Measurements from ENCODE around the gene HOXB3.

The HOXB3 gene

GRCh38 chr17:48586355-48587258 is 3.4 kb downstream of the HOXB3 start:
- Histone ChIP-seq H3K27ac (ENCODE audit: low read depth, low read length, poor library complexity, severe bottlenecking) (no peak overlapping the region), H3F3A (ENCODE audit: insufficient read depth, low read length) (no peaks in the 10 kb centered on the region), H3K36me3 (ENCODE audit: insufficient read depth, low read length) (no peaks in the 10 kb centered on the region), H3K4me2 (ENCODE audit: low read length) (no peak overlapping the region), H3K4me3 (ENCODE audit: low read depth, low read length, poor library complexity, severe bottlenecking) (no peak overlapping the region), H3K4me1 (ENCODE audit: insufficient read depth, low read length, severe bottlenecking) (peaks cover 7% of the 10 kb centered on the region), H3K9ac (ENCODE audit: low read length) (no peak overlapping the region), H4K20me1 (ENCODE audit: insufficient read depth, low read length) (no peaks in the 10 kb centered on the region), H3K9me2 (ENCODE audit: low read depth, low read length) (no peaks in the 10 kb centered on the region), H2AFZ (ENCODE audit: low read length) (no peak overlapping the region), H3K27me3 (ENCODE audit: insufficient read depth, low read length) (0 out of 2 replicates have a peak, but pooled peaks cover under 1% of the 10 kb centered on the region), H3K79me2 (ENCODE audit: insufficient read depth, low read length) (no peaks in the 10 kb centered on the region), H3K9me3 (ENCODE audit: low read length) (no peaks in the 10 kb centered on the region)
- TF ChIP-seq EZH2 (IDR thresholded peaks at IDR 0.05; ENCODE audit: borderline replicate concordance, low read length) (no peak), CTCF (IDR thresholded peaks at IDR 0.05; ENCODE audit: low read length) (no peak)

GRCh38 chr17:48584223-48584741 is 5.8 kb downstream of the HOXB3 start:
- Histone ChIP-seq H3F3A (ENCODE audit: insufficient read depth, low read length) (no peaks in the 10 kb centered on the region), H4K20me1 (ENCODE audit: insufficient read depth, low read length) (no peaks in the 10 kb centered on the region), H3K4me2 (ENCODE audit: low read length) (no peak overlapping the region), H2AFZ (ENCODE audit: low read length) (no peak overlapping the region), H3K9me3 (ENCODE audit: low read length) (no peaks in the 10 kb centered on the region), H3K9me2 (ENCODE audit: low read depth, low read length) (no peaks in the 10 kb centered on the region), H3K36me3 (ENCODE audit: insufficient read depth, low read length) (no peaks in the 10 kb centered on the region), H3K9ac (ENCODE audit: low read length) (no peak overlapping the region), H3K27ac (ENCODE audit: low read depth, low read length, poor library complexity, severe bottlenecking) (no peak overlapping the region), H3K4me1 (ENCODE audit: insufficient read depth, low read length, severe bottlenecking) (peaks cover 7% of the 10 kb centered on the region), H3K79me2 (ENCODE audit: insufficient read depth, low read length) (no peaks in the 10 kb centered on the region), H3K27me3 (ENCODE audit: insufficient read depth, low read length) (0 out of 2 replicates have a peak, but pooled peaks cover 6% of the 10 kb centered on the region), H3K4me3 (ENCODE audit: low read depth, low read length, poor library complexity, severe bottlenecking) (no peak overlapping the region)
- TF ChIP-seq CTCF (IDR thresholded peaks at IDR 0.05; ENCODE audit: low read length) = no peak
- no peak for TF ChIP-seq EZH2 (IDR thresholded peaks at IDR 0.05; ENCODE audit: borderline replicate concordance, low read length)

GRCh38 chr17:48583708-48584222 is 6.3 kb downstream of the HOXB3 start:
- Histone ChIP-seq H3K79me2 (ENCODE audit: insufficient read depth, low read length) (no peaks in the 10 kb centered on the region), H3F3A (ENCODE audit: insufficient read depth, low read length) (no peaks in the 10 kb centered on the region), H3K9ac (ENCODE audit: low read length) (no peak overlapping the region), H3K4me3 (ENCODE audit: low read depth, low read length, poor library complexity, severe bottlenecking) (no peak overlapping the region), H4K20me1 (ENCODE audit: insufficient read depth, low read length) (no peaks in the 10 kb centered on the region), H3K9me3 (ENCODE audit: low read length) (no peaks in the 10 kb centered on the region), H3K36me3 (ENCODE audit: insufficient read depth, low read length) (no peaks in the 10 kb centered on the region), H3K27me3 (ENCODE audit: insufficient read depth, low read length) (0 out of 2 replicates have a peak, but pooled peaks cover 6% of the 10 kb centered on the region), H3K9me2 (ENCODE audit: low read depth, low read length) (no peaks in the 10 kb centered on the region), H2AFZ (ENCODE audit: low read length) (no peak overlapping the region), H3K4me1 (ENCODE audit: insufficient read depth, low read length, severe bottlenecking) (peaks cover 7% of the 10 kb centered on the region), H3K27ac (ENCODE audit: low read depth, low read length, poor library complexity, severe bottlenecking) (no peak overlapping the region), H3K4me2 (ENCODE audit: low read length) (no peak overlapping the region)
- TF ChIP-seq EZH2 (IDR thresholded peaks at IDR 0.05; ENCODE audit: borderline replicate concordance, low read length) = no peak
- TF ChIP-seq CTCF (IDR thresholded peaks at IDR 0.05; ENCODE audit: low read length) = no peak
